Central memory CD8-positive, alpha-beta T cell (primary cell): ENCODE data around the gene HDAC4.

Experiments
- ATAC-seq: fragments of 150-1000 bp; cut with Tn5 transposase; replicated peaks from 2 replicates; pipeline ENCODE4 v1.10.0; 2022; ENCODE audit warnings: mild to moderate bottlenecking, moderate FRiP score, moderate number of reproducible peaks; ENCODE audit not compliant: poor library complexity, severe bottlenecking; ENCODE audit errors: extremely low read depth
- DNase-seq, 2 donors: peaks; one replicate each; pipeline ENCODE4 v3.0.0; 2021; ENCODE audit warnings: low spot score in 2 of 2
- H3K27ac Mint-ChIP-seq: one replicate; pipeline ENCODE4 v1.8.0; 2022; ENCODE audit warnings: low read depth, mild to moderate bottlenecking, moderate library complexity, mixed read lengths
- H3K27me3 Mint-ChIP-seq: one replicate; pipeline ENCODE4 v1.8.0; 2022; ENCODE audit warnings: mixed read lengths
- H3K36me3 Mint-ChIP-seq: one replicate; pipeline ENCODE4 v1.8.0; 2022; ENCODE audit warnings: mild to moderate bottlenecking, moderate library complexity, mixed read lengths; ENCODE audit not compliant: insufficient read depth
- H3K4me1 Mint-ChIP-seq: one replicate; pipeline ENCODE4 v1.8.0; 2022; ENCODE audit warnings: mixed read lengths
- H3K4me3 Mint-ChIP-seq: one replicate; pipeline ENCODE4 v1.8.0; 2022; ENCODE audit warnings: mild to moderate bottlenecking, moderate library complexity, mixed read lengths
- H3K9me3 Mint-ChIP-seq: one replicate; pipeline ENCODE4 v1.8.0; 2022; ENCODE audit warnings: mixed read lengths

HDAC4 gene

GRCh38 chr2:239267288-239267951, 133.4 kb downstream of the HDAC4 start:
- Mint-ChIP-seq H3K36me3 (peaks cover 22% of the 10 kb centered on the region), H3K4me3 (peak overlapping the region; percentile 97), H3K27ac (peak overlapping the region; percentile 97), H3K27me3 (no peaks in the 10 kb centered on the region), H3K4me1 (peaks cover 63% of the 10 kb centered on the region), H3K9me3 (no peaks in the 10 kb centered on the region)
- peak; percentile 88 for ATAC-seq
- DNase-seq = peak; percentile 84 to 90

- peaks cover 68% of the 10 kb centered on the region for H3K4me1 Mint-ChIP-seq
- peak overlapping the region; percentile 97 for H3K27ac Mint-ChIP-seq
- H3K36me3 Mint-ChIP-seq = peaks cover 22% of the 10 kb centered on the region
- H3K9me3 Mint-ChIP-seq = no peaks in the 10 kb centered on the region
- no peaks in the 10 kb centered on the region for H3K27me3 Mint-ChIP-seq
- no peak for ATAC-seq
- DNase-seq = no peak
- H3K4me3 Mint-ChIP-seq = peak overlapping the region; percentile 97
Observed at GRCh38 chr2:239266779-239267287, 134.0 kb downstream of the HDAC4 start.

- no peaks in the 10 kb centered on the region for H3K27me3 Mint-ChIP-seq
- peak overlapping the region; percentile 97 for H3K4me3 Mint-ChIP-seq
- no peak for ATAC-seq
- DNase-seq = no peak
- H3K27ac Mint-ChIP-seq = peak overlapping the region; percentile 97
- peaks cover 68% of the 10 kb centered on the region for H3K4me1 Mint-ChIP-seq
- H3K36me3 Mint-ChIP-seq = peaks cover 22% of the 10 kb centered on the region
- no peaks in the 10 kb centered on the region for H3K9me3 Mint-ChIP-seq
Observed at GRCh38 chr2:239266434-239266766, 134.4 kb downstream of the HDAC4 start.

GRCh38 chr2:239265681-239266433, 135.0 kb downstream of the HDAC4 start:
- Mint-ChIP-seq H3K27ac (peak overlapping the region; percentile 97), H3K36me3 (peaks cover 22% of the 10 kb centered on the region), H3K4me1 (peaks cover 74% of the 10 kb centered on the region), H3K4me3 (peak overlapping the region; percentile 97), H3K27me3 (no peaks in the 10 kb centered on the region), H3K9me3 (no peaks in the 10 kb centered on the region)
- ATAC-seq = no peak
- DNase-seq = no peak

GRCh38 chr2:239264838-239265651, 135.8 kb downstream of the HDAC4 start:
- no peaks in the 10 kb centered on the region for H3K9me3 Mint-ChIP-seq
- peak overlapping the region; percentile 97 for H3K27ac Mint-ChIP-seq
- ATAC-seq (peak; percentile 69), DNase-seq (peak in 1 of 2 donors; percentile 67)
- peaks cover 25% of the 10 kb centered on the region for H3K36me3 Mint-ChIP-seq
- no peaks in the 10 kb centered on the region for H3K27me3 Mint-ChIP-seq
- peak overlapping the region; percentile 97 for H3K4me3 Mint-ChIP-seq
- peaks cover 82% of the 10 kb centered on the region for H3K4me1 Mint-ChIP-seq

GRCh38 chr2:239264492-239264837, 136.4 kb downstream of the HDAC4 start:
- DNase-seq = no peak
- no peaks in the 10 kb centered on the region for H3K27me3 Mint-ChIP-seq
- H3K27ac Mint-ChIP-seq = peak overlapping the region; percentile 97
- peak overlapping the region; percentile 97 for H3K4me3 Mint-ChIP-seq
- peaks cover 27% of the 10 kb centered on the region for H3K36me3 Mint-ChIP-seq
- peaks cover 86% of the 10 kb centered on the region for H3K4me1 Mint-ChIP-seq
- ATAC-seq = no peak
- H3K9me3 Mint-ChIP-seq = no peaks in the 10 kb centered on the region

GRCh38 chr2:239263669-239264491, 136.9 kb downstream of the HDAC4 start:
- no peaks in the 10 kb centered on the region for H3K27me3 Mint-ChIP-seq
- peaks cover 27% of the 10 kb centered on the region for H3K36me3 Mint-ChIP-seq
- DNase-seq (no peak), ATAC-seq (no peak)
- H3K4me1 Mint-ChIP-seq = peaks cover 86% of the 10 kb centered on the region
- peak overlapping the region; percentile 97 for H3K4me3 Mint-ChIP-seq
- H3K27ac Mint-ChIP-seq = peak overlapping the region; percentile 97
- H3K9me3 Mint-ChIP-seq = no peaks in the 10 kb centered on the region

- Mint-ChIP-seq H3K36me3 (peaks cover 24% of the 10 kb centered on the region), H3K4me3 (peak overlapping the region; percentile 47), H3K9me3 (no peaks in the 10 kb centered on the region), H3K27ac (peak overlapping the region; percentile 35), H3K27me3 (no peaks in the 10 kb centered on the region), H3K4me1 (peaks cover 86% of the 10 kb centered on the region)
- DNase-seq (no peak), ATAC-seq (no peak)
Observed at GRCh38 chr2:239263231-239263630, 137.6 kb downstream of the HDAC4 start.

GRCh38 chr2:239262484-239263230, 138.2 kb downstream of the HDAC4 start:
- H3K27ac Mint-ChIP-seq = peak overlapping the region; percentile 29
- H3K4me3 Mint-ChIP-seq = peak overlapping the region; percentile 16

GRCh38 chr2:239261796-239262483, 138.9 kb downstream of the HDAC4 start:
- DNase-seq = no peak
- Mint-ChIP-seq H3K36me3 (peaks cover 15% of the 10 kb centered on the region), H3K9me3 (peaks cover 6% of the 10 kb centered on the region), H3K27ac (peak overlapping the region; percentile 90), H3K4me3 (peak overlapping the region; percentile 16), H3K4me1 (peaks cover 86% of the 10 kb centered on the region), H3K27me3 (no peaks in the 10 kb centered on the region)
- ATAC-seq = no peak

More at GRCh38 chr2:239262484-239263230, 138.2 kb downstream of the HDAC4 start:
- Mint-ChIP-seq H3K4me1 (peaks cover 86% of the 10 kb centered on the region), H3K36me3 (peaks cover 22% of the 10 kb centered on the region), H3K27me3 (no peaks in the 10 kb centered on the region), H3K9me3 (peaks cover 2% of the 10 kb centered on the region)
- ATAC-seq = no peak
- DNase-seq = no peak

GRCh38 chr2:239261356-239261755, 139.5 kb downstream of the HDAC4 start:
- H3K27ac Mint-ChIP-seq = peak overlapping the region; percentile 90
- peaks cover 6% of the 10 kb centered on the region for H3K9me3 Mint-ChIP-seq
- no peak for DNase-seq
- H3K27me3 Mint-ChIP-seq = no peaks in the 10 kb centered on the region
- peaks cover 15% of the 10 kb centered on the region for H3K36me3 Mint-ChIP-seq
- no peak for ATAC-seq
- no peak overlapping the region for H3K4me3 Mint-ChIP-seq
- peaks cover 81% of the 10 kb centered on the region for H3K4me1 Mint-ChIP-seq
